GM19395 (cell line): Measurements from ENCODE around the gene SLC25A27.

Experiments
- ATAC-seq: cut with Tn5 transposase; IDR thresholded peaks from one replicate; pipeline ENCODE4 v1.9.1; 2021; ENCODE audit warnings: mild to moderate bottlenecking, moderate library complexity; ENCODE audit not compliant: unreplicated experiment

The SLC25A27 gene

GRCh38 chr6:46648869-46649492 lies 3.8 kb upstream of the SLC25A27 start:
- ATAC-seq: no peak

GRCh38 chr6:46651006-46651405 lies 1.8 kb upstream of the SLC25A27 start:
- no peak for ATAC-seq

- ATAC-seq: no peak
These were observed 959 bp upstream of the SLC25A27 start for GRCh38 chr6:46651816-46652215.

GRCh38 chr6:46652232-46652602 lies 558 bp upstream of the SLC25A27 start:
- no peak for ATAC-seq

- ATAC-seq: no peak
These were observed 842 bp downstream of the SLC25A27 start for GRCh38 chr6:46653439-46654195.

GRCh38 chr6:46655803-46656202 lies 3.0 kb downstream of the SLC25A27 start:
- no peak for ATAC-seq

- ATAC-seq: no peak
These were observed 4.9 kb downstream of the SLC25A27 start for GRCh38 chr6:46657642-46658041.

- no peak for ATAC-seq
These were observed 8.7 kb downstream of the SLC25A27 start for GRCh38 chr6:46661483-46661882.

- no peak for ATAC-seq
These were observed 14.6 kb downstream of the SLC25A27 start for GRCh38 chr6:46667377-46667776.

GRCh38 chr6:46674410-46674809 lies 21.6 kb downstream of the SLC25A27 start:
- no peak for ATAC-seq

GRCh38 chr6:46676604-46677313 lies 24.0 kb downstream of the SLC25A27 start:
- no peak for ATAC-seq

- no peak for ATAC-seq
These were observed 24.5 kb downstream of the SLC25A27 start for GRCh38 chr6:46677314-46677654.

- ATAC-seq: no peak
These were observed 32.0 kb downstream of the SLC25A27 start for GRCh38 chr6:46684771-46685170.

GRCh38 chr6:46687619-46688097 lies 34.9 kb downstream of the SLC25A27 start, which contains the start of gene TDRD6:
TSS of gene TDRD6 (plus strand) at chr6:46687885. CDS start at chr6:46688129, 244 bp downstream.
- no peak for ATAC-seq

GRCh38 chr6:46688117-46688965 lies 35.6 kb downstream of the SLC25A27 start:
- ATAC-seq: no peak

GRCh38 chr6:46688966-46689335 lies 36.2 kb downstream of the SLC25A27 start:
- no peak for ATAC-seq

- no peak for ATAC-seq
These were observed 36.9 kb downstream of the SLC25A27 start for GRCh38 chr6:46689657-46690056.

GRCh38 chr6:46690141-46690755 lies 37.5 kb downstream of the SLC25A27 start:
- ATAC-seq: no peak

- ATAC-seq: no peak
These were observed 38.2 kb downstream of the SLC25A27 start for GRCh38 chr6:46690911-46691451.

- no peak for ATAC-seq
These were observed 47.2 kb downstream of the SLC25A27 start for GRCh38 chr6:46699970-46700369.
